Uterus (tissue), 4 donors: ENCODE data around the gene PPARG. TPM values are rescaled to one million over a fixed set of nuclear protein-coding genes. Genes with fewer than 3 reads are reported as not detected.
A peak's percentile ranks its signal among the peaks of the same experiment; 100 is the strongest.

Experiments
- DNase-seq, 2 donors: peaks; one replicate each; pipeline ENCODE4 v3.0.0-alpha.2; 2019 to 2020
- H3K27ac ChIP-seq, 2 donors: fragments of 200-600 bp; sonication (generic); 1 replicate in 1 of 2; 2 replicates in 1 of 2; pipeline ENCODE4 v1.5.1; 2016 to 2018
- H3K27me3 ChIP-seq, 2 donors: fragments of 200-600 bp; sonication (generic); one replicate each; pipeline ENCODE4 v1.5.1; 2018 to 2019; ENCODE audit warnings: control low read depth in 1 of 2
- H3K36me3 ChIP-seq, 2 donors: fragments of 200-600 bp; sonication (generic); one replicate each; pipeline ENCODE4 v1.5.1; 2019; ENCODE audit warnings: control low read depth in 1 of 2
- H3K4me1 ChIP-seq, 2 donors: fragments of 200-600 bp; sonication (generic); one replicate each; pipeline ENCODE4 v1.5.1; 2018 to 2019; ENCODE audit warnings: control low read depth in 1 of 2
- H3K4me3 ChIP-seq, 2 donors: fragments of 200-600 bp; sonication (generic); 1 replicate in 1 of 2; 2 replicates in 1 of 2; pipeline ENCODE4 v1.5.1; 2018 to 2019; ENCODE audit warnings: mild to moderate bottlenecking in 1 of 2
- H3K9me3 ChIP-seq, 2 donors: fragments of 200-600 bp; sonication (generic); one replicate each; pipeline ENCODE4 v1.5.1; 2019; ENCODE audit warnings: control low read depth in 1 of 2
- CTCF ChIP-seq, 4 experiments: fragments of 200-600 bp in 2 of 4; fragments of 450-650 bp in 2 of 4; sonication (generic) in 2 of 4; IDR thresholded peaks; one replicate each; pipeline ENCODE4 v1.5.1; 2016 to 2019; ENCODE audit warnings: antibody characterized with exemption in 4 of 4, mild to moderate bottlenecking in 2 of 4, moderate library complexity in 1 of 4
- POLR2A ChIP-seq, 2 donors: fragments of 450-650 bp; IDR thresholded peaks; one replicate each; pipeline ENCODE4 v1.6.1; 2016; ENCODE audit warnings: antibody characterized with exemption in 2 of 2, mild to moderate bottlenecking in 1 of 2, moderate library complexity in 1 of 2
- intact Hi-C: fragments of 100-400 bp; cut with DNase I; formaldehyde crosslinking; loops from one replicate; pipeline ENCODE4 v1.15.1; 2023; ENCODE audit warnings: low total_unique reads
- small RNA-seq: library from RNA; depleted of rRNA; stranded (forward); fragments of <200 nt; gene quantifications from one replicate; pipeline ENCODE3, GENCODE V24; 2016
- total RNA-seq, 4 donors: library from RNA; depleted of rRNA in 3 of 4; stranded (reverse); fragments of >200 nt in 3 of 4; gene quantifications; one replicate each; pipeline versions ENCODE4 v1.1.0 to v1.2.4, GENCODE V29; 2014 to 2023
- donor health status: DM: yes; HTN: yes; CAD: no.

The PPARG gene
- total RNA-seq, 4 donors from 2014 or later, result 5.1 to 29.1 (median 12.9) TPM

DNA sequence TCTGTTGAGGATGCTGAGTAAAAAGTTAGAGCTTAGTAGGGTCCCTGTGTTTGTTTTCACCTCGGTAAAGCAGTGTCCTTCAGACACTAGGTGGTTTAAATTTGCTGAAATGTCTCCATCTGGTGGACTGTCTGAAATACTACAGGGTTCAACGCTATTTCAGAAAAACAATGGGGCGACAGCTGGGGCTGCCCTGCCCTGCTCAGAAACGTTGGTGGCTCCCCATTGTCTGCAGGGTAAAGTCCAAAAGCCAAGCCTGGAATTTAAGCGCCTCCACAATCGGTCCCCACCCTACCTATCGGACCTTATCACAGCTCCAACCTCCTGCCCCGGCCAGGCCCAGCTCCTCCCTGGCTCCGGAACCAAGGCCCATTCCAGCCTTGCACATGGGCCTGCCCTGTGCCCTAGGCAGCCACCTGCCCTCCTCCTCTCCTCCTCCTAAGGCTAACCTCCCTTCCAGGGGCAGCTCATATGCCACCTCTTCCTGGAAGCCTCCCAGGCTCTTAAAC lies 191.1 kb downstream of the PPARG start:
- H3K36me3 ChIP-seq, result no peaks in the 10 kb centered on the region
- TF ChIP-seq CTCF (IDR thresholded peaks at IDR 0.05), result peak; percentile 75 to 88 (median 82)
- no peak for TF ChIP-seq POLR2A (IDR thresholded peaks at IDR 0.05)
- H3K4me1 ChIP-seq, result peaks cover 0 to 1% of the 10 kb centered on the region in 2 donors
- H3K4me3 ChIP-seq, result no peak overlapping the region
- no peaks in the 10 kb centered on the region for H3K9me3 ChIP-seq
- no peak overlapping the region for H3K27ac ChIP-seq
- DNase-seq, result peak in 1 of 2 donors; percentile 20
- intact Hi-C loops, result loop anchor here (5.0 kb wide), 1 partner anchor 343 kb away; no protein-coding TSS in a partner anchor
- H3K27me3 ChIP-seq, result no peaks in the 10 kb centered on the region

DNA sequence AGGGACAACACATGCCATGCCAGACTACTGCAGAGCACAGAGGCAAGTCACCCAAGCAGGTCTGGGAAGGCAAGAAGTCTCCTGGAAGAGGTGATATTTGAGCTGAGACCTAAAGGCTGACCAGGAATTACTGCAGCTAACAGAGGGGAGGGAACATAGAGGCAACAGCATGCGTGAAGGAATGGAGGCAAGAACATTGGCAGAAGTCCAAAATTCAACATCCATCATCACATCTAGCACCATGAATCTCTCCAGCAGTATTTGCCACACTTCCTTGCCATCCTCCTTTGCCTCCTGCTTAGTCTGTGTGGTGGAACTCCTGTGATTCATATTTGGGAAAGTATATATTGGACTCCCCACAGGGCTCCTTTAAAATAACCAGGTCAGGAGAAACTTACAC lies 194.5 kb downstream of the PPARG start:
- intact Hi-C loops, result no loop called here
- H3K36me3 ChIP-seq, result no peaks in the 10 kb centered on the region
- no peak for DNase-seq
- peak overlapping the region in 1 of 2 donors; percentile 77 for H3K4me3 ChIP-seq
- H3K27ac ChIP-seq, result no peak overlapping the region
- no peaks in the 10 kb centered on the region for H3K9me3 ChIP-seq
- no peaks in the 10 kb centered on the region for H3K27me3 ChIP-seq
- peaks cover 0 to 5% of the 10 kb centered on the region in 2 donors for H3K4me1 ChIP-seq
- TF ChIP-seq POLR2A (IDR thresholded peaks at IDR 0.05) (no peak), CTCF (IDR thresholded peaks at IDR 0.05) (no peak)

GRCh38 chr3:12483872-12484197 lies 195.0 kb downstream of the PPARG start:
- Histone ChIP-seq H3K4me3 (peak overlapping the region; percentile 77 to 79), H3K9me3 (no peaks in the 10 kb centered on the region), H3K27me3 (no peaks in the 10 kb centered on the region), H3K27ac (peak overlapping the region; percentile 56 to 78), H3K36me3 (no peaks in the 10 kb centered on the region), H3K4me1 (peaks cover 0 to 5% of the 10 kb centered on the region in 2 donors)
- intact Hi-C loops, result no loop called here
- TF ChIP-seq CTCF (IDR thresholded peaks at IDR 0.05), result no peak
- TF ChIP-seq POLR2A (IDR thresholded peaks at IDR 0.05), result no peak
- DNase-seq, result no peak

Small RNAs within 50 kb of the gene (small RNA-seq; reads per million reads assigned to genes)
- not detected for gene AC091492.1

Other genes starting within 250 kb of the PPARG start
- 10 to 100 TPM in 1 of 4 donors, 1 to 10 TPM in 3; 2.4 to 10.6 (median 4.3) TPM for gene TIMP4, start 130.2 kb upstream of the PPARG start, total RNA-seq
- gene TSEN2, start 195.4 kb downstream of the PPARG start, total RNA-seq, result 10 to 100 TPM; 10.3 to 37.8 (median 20.4) TPM